Endothelial cell of umbilical vein (primary cell): ENCODE results near the gene IQCE. TPM values are rescaled to one million over a fixed set of nuclear protein-coding genes. Genes with fewer than 3 reads are reported as not detected.

Experiments used
- BruUV-seq: library from RNA; stranded (reverse); fragments of 400-500 nt; replicated peaks from 2 replicates; lab custom pipeline; 2021; lab: Mats Ljungman, UMichigan
- CTCF ChIA-PET: fragments of 300-600, 350-600 bp; sonication (Branson Sonifier 250); formaldehyde crosslinking; loops from one replicate; lab custom pipeline; 2021; ENCODE audit warnings: antibody characterized with exemption, inconsistent platforms; lab: Charles Lee
- POLR2A ChIA-PET: fragments of 300-600, 350-600 bp; sonication (Branson Sonifier 250); formaldehyde crosslinking; loops from one replicate; lab custom pipeline; 2021; ENCODE audit warnings: antibody characterized with exemption, inconsistent platforms; lab: Charles Lee
- DNase-seq: peaks from one replicate; pipeline ENCODE4 v3.0.0-alpha.2; 2011; ENCODE audit warnings: low read depth, low spot score
- FAIRE-seq: peaks from 2 replicates; lab custom pipeline; 2011; peaks lifted over from hg19 to GRCh38; lab: Jason Lieb, UNC
- H2AFZ ChIP-seq: 2 replicates; pipeline ENCODE4 v1.6.0; 2012; ENCODE audit warnings: low read depth, low read length, control low read depth, inconsistent platforms
- H3K27ac ChIP-seq: 2 replicates; pipeline ENCODE4 v1.5.1; 2011; ENCODE audit warnings: low read depth, mild to moderate bottlenecking, control low read depth, low read length, moderate library complexity; ENCODE audit not compliant: insufficient read depth
- H3K27me3 ChIP-seq, 2 experiments: 2 replicates each; pipeline versions ENCODE4 v1.6.0 to v1.6.1; 2011; ENCODE audit warnings: low read length in 2 of 2, mixed read lengths in 1 of 2; ENCODE audit not compliant: control insufficient read depth in 2 of 2, insufficient read depth in 2 of 2
- H3K36me3 ChIP-seq, 2 experiments: 2 replicates in 1 of 2; 3 replicates in 1 of 2; pipeline ENCODE4 v1.5.1; 2011; ENCODE audit warnings: low read length in 2 of 2, mild to moderate bottlenecking in 1 of 2, moderate library complexity in 1 of 2; ENCODE audit not compliant: control insufficient read depth in 2 of 2, insufficient read depth in 2 of 2; ENCODE audit errors: extremely low read depth in 1 of 2
- H3K4me1 ChIP-seq: 3 replicates; pipeline ENCODE4 v1.5.1; 2011; ENCODE audit warnings: mild to moderate bottlenecking, low read length; ENCODE audit not compliant: control insufficient read depth, insufficient read depth; ENCODE audit errors: extremely low read depth
- H3K4me2 ChIP-seq: 2 replicates; pipeline ENCODE4 v1.6.1; 2011; ENCODE audit warnings: low read length, control low read depth, mixed read lengths; ENCODE audit not compliant: insufficient read depth
- H3K4me3 ChIP-seq, 3 experiments: fragments of 200-600 bp in 1 of 3; sonication (generic), shearing (Covaris generic) in 1 of 3; replicated peaks in 1 of 3; 2 replicates each; pipeline ENCODE4 v1.5.1; 2011 to 2016; ENCODE audit warnings: control low read depth in 3 of 3, low read length in 3 of 3, mild to moderate bottlenecking in 2 of 3, inconsistent platforms in 1 of 3, low read depth in 1 of 3, moderate library complexity in 1 of 3; ENCODE audit not compliant: insufficient read depth in 1 of 3
- H3K79me2 ChIP-seq: 2 replicates; pipeline ENCODE4 v1.6.0; 2012; ENCODE audit warnings: low read length, inconsistent platforms; ENCODE audit not compliant: control insufficient read depth, insufficient read depth
- H3K9ac ChIP-seq: replicated peaks from 2 replicates; pipeline ENCODE3; 2011; ENCODE audit warnings: low read length, control low read depth; ENCODE audit not compliant: insufficient read depth; ENCODE audit errors: extremely low read depth
- H3K9me1 ChIP-seq: replicated peaks from 3 replicates; pipeline ENCODE4 v1.6.0; 2011; ENCODE audit warnings: mild to moderate bottlenecking, low read length; ENCODE audit not compliant: control insufficient read depth, insufficient read depth; ENCODE audit errors: extremely low read depth
- H3K9me3 ChIP-seq: replicated peaks from 2 replicates; pipeline ENCODE4 v1.5.1; 2012; ENCODE audit warnings: low read length, inconsistent platforms; ENCODE audit not compliant: control insufficient read depth, insufficient read depth
- H4K20me1 ChIP-seq: replicated peaks from 2 replicates; pipeline ENCODE3; 2011; ENCODE audit warnings: mild to moderate bottlenecking, low read length; ENCODE audit not compliant: control insufficient read depth, insufficient read depth; ENCODE audit errors: extremely low read depth
- EZH2 ChIP-seq: IDR thresholded peaks from 2 replicates; pipeline ENCODE4 v1.6.1; 2012; ENCODE audit warnings: borderline replicate concordance, low read depth, mild to moderate bottlenecking, moderate library complexity, low read length, inconsistent platforms; ENCODE audit not compliant: severe bottlenecking
- MYC ChIP-seq: IDR thresholded peaks from one replicate; pipeline ENCODE4 v1.6.1; 2011; ENCODE audit warnings: mild to moderate bottlenecking, low read depth, low read length
- POLR2A ChIP-seq: IDR thresholded peaks from 2 replicates; pipeline ENCODE4 v1.6.1; 2012; ENCODE audit warnings: low read depth, mild to moderate bottlenecking, control low read depth, low read length
- dilution Hi-C: fragments of 300-500 bp; cut with MboI; formaldehyde crosslinking; loops from one replicate; pipeline ENCODE4 v1.15.0; 2019; ENCODE audit warnings: low sequenced_read_pairs; ENCODE audit not compliant: extremely low pct_ligation_motif_present
- intact Hi-C: fragments of 100-400 bp; cut with micrococcal nuclease; formaldehyde crosslinking; loops from one replicate; pipeline ENCODE4 v1.10.0; 2022
- polyA plus RNA-seq, 4 experiments: library from polyadenylated mRNA; depleted of rRNA in 3 of 4; stranded (reverse) in 3 of 4; unstranded in 1 of 4; fragments of >200 nt; gene quantifications; 2 replicates each; pipeline versions ENCODE4 v1.2.1 to v1.2.3, GENCODE V29; 2011 to 2012; ENCODE audit warnings: missing spikeins in 1 of 4
- total RNA-seq: library from RNA; stranded (reverse); gene quantifications from 2 replicates; pipeline ENCODE4 v1.2.3, GENCODE V29; 2021
- TF ChIP-seq, protein P1 (sequence below): IDR thresholded peaks from 2 replicates; pipeline ENCODE4 v1.6.1; 2011; ENCODE audit not compliant: insufficient read depth, insufficient read length
- TF ChIP-seq, protein P2 (sequence below), 2 donors: IDR thresholded peaks; 1 replicate in 1 of 2; 2 replicates in 1 of 2; pipeline ENCODE4 v1.5.1; 2011; ENCODE audit warnings: low read length in 2 of 2, mild to moderate bottlenecking in 2 of 2, moderate library complexity in 2 of 2, control low read depth in 1 of 2, inconsistent platforms in 1 of 2, low read depth in 1 of 2; ENCODE audit not compliant: insufficient read depth in 1 of 2; ENCODE audit errors: extremely low read depth in 1 of 2

IQCE gene
- total and polyA plus RNA-seq, 2 donors (not counting 3 experiments of a cell fraction or from before 2014, with no cell fraction given) = 4.9 to 14.5 TPM

DNA sequence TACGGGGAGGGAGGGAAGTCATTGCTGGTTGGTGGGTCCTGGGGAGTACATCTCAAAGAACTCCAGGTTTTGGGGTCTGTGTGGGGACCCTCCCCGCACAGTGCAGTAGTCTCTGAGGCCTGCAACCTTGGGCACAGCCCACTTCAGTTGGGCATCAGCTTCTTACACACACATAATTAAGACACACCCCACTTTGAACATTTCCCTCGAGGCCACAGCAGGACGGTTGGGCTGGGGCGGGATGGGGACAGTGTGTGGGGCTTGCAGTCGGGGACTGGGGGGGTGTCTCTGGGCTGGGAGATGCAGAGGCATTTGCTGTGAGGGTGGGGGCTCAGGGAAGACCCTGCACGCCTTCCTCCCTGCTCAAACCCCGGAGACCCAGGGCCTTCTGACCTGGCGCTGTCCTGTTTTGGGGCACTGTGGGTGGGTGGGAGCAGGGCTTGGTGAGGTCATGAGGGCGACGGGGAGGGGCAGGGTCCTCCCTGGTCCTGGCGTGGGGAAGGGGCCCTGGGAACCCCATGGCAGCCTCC lies 38.0 kb upstream of the IQCE start:
- dilution Hi-C loops = no loop called here
- peak; percentile 38 for FAIRE-seq
- H3K27me3 ChIP-seq = no peaks in the 10 kb centered on the region
- H2AFZ ChIP-seq = no peak overlapping the region
- peak overlapping the region; percentile 64 for H3K4me2 ChIP-seq
- H3K79me2 ChIP-seq = no peaks in the 10 kb centered on the region
- CTCF ChIA-PET = no interaction called here
- H3K36me3 ChIP-seq = no peaks in the 10 kb centered on the region
- intact Hi-C loops = loop anchor here (1.0 to 10.0 kb wide), 5 partner anchors 8 to 121 kb away; partner anchors contain the start of genes BRAT1, CHST12 and GRIFIN
- no TSS peak for BruUV-seq
- peak overlapping the region; percentile 6 to 63 (median 43) for H3K4me3 ChIP-seq
- no peaks in the 10 kb centered on the region for H3K9me1 ChIP-seq
- peak overlapping the region; percentile 17 for H3K9ac ChIP-seq
- POLR2A ChIA-PET = no interaction called here
- H3K9me3 ChIP-seq = no peaks in the 10 kb centered on the region
- TF ChIP-seq MYC (no peak), EZH2 (no peak), POLR2A (no peak)
- TF ChIP-seq, protein P1, sequence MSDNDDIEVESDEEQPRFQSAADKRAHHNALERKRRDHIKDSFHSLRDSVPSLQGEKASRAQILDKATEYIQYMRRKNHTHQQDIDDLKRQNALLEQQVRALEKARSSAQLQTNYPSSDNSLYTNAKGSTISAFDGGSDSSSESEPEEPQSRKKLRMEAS = no peak
- TF ChIP-seq, protein P2, sequence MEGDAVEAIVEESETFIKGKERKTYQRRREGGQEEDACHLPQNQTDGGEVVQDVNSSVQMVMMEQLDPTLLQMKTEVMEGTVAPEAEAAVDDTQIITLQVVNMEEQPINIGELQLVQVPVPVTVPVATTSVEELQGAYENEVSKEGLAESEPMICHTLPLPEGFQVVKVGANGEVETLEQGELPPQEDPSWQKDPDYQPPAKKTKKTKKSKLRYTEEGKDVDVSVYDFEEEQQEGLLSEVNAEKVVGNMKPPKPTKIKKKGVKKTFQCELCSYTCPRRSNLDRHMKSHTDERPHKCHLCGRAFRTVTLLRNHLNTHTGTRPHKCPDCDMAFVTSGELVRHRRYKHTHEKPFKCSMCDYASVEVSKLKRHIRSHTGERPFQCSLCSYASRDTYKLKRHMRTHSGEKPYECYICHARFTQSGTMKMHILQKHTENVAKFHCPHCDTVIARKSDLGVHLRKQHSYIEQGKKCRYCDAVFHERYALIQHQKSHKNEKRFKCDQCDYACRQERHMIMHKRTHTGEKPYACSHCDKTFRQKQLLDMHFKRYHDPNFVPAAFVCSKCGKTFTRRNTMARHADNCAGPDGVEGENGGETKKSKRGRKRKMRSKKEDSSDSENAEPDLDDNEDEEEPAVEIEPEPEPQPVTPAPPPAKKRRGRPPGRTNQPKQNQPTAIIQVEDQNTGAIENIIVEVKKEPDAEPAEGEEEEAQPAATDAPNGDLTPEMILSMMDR (IDR thresholded peaks at IDR 0.05; ENCODE audit: extremely low read depth in 1 of 2, insufficient read depth in 1 of 2, low read depth in 1 of 2, low read length in 2 of 2) = no peak
- peaks cover 40% of the 10 kb centered on the region for H3K4me1 ChIP-seq
- DNase-seq = no peak
- no peak overlapping the region for H3K27ac ChIP-seq
- H4K20me1 ChIP-seq = no peaks in the 10 kb centered on the region
